Measurements from ENCODE around the gene WDR70.

DNA sequence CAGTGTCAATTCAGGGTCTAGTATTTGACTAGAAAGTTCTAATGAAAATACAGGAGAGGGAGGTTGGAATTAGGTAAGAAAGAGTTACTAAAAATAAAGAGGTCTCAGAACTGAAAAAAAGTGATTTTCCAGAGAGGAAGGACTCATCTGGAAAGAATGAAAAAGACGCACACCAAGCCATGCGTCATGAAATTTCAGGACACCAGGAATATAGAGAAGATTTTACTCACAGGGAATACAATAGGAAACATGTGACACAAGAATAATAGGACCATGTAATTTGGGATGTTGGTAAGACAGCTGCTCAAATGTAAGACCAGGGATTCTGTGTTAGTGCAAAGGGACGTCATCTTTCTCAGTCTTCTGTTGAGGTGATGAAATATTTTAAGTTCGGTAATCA is 236.1 kb downstream of the WDR70 start:
- TF ChIP-seq CTCF (conservative IDR thresholded peaks at IDR 0.05), result no peak
- TF ChIP-seq EZH2 (IDR thresholded peaks at IDR 0.05; ENCODE audit: low read depth), result no peak

Data from PC-9 (cell line).